HG03025 (cell line): ENCODE results near the gene SEPTIN11.
"Not testable (repeated sequence)": the region's sequence is repeated elsewhere in the genome, so short reads cannot be mapped to it uniquely, and the experiment has no call there.

Source experiments
- ATAC-seq: cut with Tn5 transposase; IDR thresholded peaks from one replicate; pipeline ENCODE4 v1.9.1; 2021; ENCODE audit warnings: mild to moderate bottlenecking, moderate library complexity; ENCODE audit not compliant: unreplicated experiment, low FRiP score

SEPTIN11 gene

DNA sequence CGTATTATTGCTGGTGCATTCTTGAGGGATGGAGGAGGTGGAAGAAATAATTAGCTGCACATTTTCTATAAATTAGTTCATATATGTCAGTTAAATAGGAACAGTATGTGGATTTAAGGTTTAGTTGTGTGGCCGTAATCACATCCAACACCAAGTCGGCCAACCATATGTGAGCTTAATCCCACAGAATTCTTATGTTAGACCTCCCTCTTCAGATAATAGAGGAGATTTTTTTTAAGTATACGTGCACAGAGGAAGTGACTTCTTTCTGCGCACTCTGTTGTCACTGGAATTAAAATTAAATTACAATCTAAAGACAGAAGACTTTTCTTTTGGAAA is 2.1 kb downstream of the SEPTIN11 start:
- no peak for ATAC-seq

- ATAC-seq = no peak
These were observed 2.5 kb downstream of the SEPTIN11 start for GRCh38 chr4:76952071-76952470.

- no peak for ATAC-seq
These were observed 3.4 kb downstream of the SEPTIN11 start for GRCh38 chr4:76952656-76953582.

DNA sequence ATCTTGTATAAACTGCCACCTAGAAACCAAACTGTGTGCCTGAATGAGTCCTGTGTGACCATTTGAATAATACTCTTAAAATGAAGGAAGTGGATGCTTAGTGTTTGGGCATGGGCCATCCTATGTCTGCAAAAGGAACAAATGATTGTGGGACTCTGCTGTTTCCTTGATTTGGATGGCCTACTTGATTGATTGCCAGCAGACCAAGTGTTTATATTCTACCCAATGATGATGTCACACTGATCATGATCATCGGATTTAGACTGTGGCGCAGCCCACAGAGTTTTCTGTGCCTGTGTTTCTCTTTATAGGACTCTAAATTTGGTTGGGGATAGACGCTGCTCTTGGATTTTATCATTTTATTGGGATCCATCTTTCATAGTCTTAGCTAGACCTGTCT is 4.4 kb downstream of the SEPTIN11 start:
- ATAC-seq = no peak

- ATAC-seq = no peak
These were observed 4.9 kb downstream of the SEPTIN11 start for GRCh38 chr4:76954489-76954888.

DNA sequence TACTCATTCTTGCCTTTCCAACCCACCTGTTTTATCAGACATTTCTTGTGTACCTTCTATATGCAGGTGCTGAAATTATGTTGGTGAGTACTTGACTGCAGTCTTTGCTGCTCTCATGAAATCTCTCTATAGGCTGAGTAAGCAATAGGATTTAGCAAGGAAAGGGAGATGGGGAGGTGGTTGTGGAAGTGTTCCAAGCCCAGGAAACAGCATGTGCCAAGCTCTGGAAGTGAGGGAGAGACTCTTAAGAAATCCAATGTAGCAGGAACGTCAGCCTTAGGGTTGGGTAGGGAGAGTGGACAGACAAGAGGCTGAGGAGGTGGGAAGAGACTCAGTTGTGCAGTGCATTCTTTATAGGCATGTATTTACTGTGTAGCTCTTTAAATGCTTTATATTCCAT is 5.6 kb downstream of the SEPTIN11 start:
- no peak for ATAC-seq

- no peak for ATAC-seq
These were observed 7.6 kb downstream of the SEPTIN11 start for GRCh38 chr4:76957004-76957738.

DNA sequence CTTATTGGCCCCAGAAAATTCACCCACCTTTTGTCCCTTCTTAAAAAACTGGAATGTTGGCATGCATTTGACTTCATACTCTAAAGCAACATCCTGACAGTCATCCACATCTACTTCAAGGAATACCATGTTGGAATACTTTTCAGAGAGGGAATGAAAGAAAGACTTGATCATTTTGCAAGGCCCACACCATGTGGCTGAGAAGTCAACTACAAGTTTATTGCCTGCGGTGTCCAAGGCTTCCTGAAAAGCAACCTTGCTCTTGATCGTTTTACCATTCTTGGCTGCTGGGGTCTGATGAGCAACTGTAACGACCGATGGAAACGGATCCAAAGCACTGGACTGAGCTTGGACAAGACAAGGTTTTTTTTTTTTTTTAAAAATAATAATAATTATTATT is 9.3 kb downstream of the SEPTIN11 start:
- ATAC-seq = no peak

DNA sequence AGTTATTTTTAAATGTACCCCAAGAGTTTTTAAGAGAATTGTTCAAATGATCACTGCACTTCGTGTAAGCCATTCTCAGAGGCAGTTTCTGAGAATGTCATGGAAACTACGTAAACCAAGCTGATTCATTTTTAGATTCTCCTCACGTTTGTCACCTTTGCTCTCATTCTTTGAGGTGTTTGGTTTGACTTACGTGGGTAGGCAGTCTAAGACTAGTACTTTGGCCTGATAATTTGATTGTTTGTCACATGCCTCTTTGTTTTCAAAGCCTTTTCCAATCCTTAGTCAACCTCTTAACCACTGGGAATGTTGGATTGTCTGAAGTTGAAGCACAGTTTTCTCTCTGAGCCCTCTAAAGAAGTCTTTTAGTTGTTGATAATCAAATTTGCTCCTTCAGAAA is 10.5 kb downstream of the SEPTIN11 start:
- no peak for ATAC-seq

- no peak for ATAC-seq
These were observed 13.0 kb downstream of the SEPTIN11 start for GRCh38 chr4:76962406-76963130.

GRCh38 chr4:76963131-76963750 is 13.7 kb downstream of the SEPTIN11 start:
- no peak for ATAC-seq

GRCh38 chr4:76963927-76964326 is 14.4 kb downstream of the SEPTIN11 start:
- not testable (repeated sequence) for ATAC-seq

GRCh38 chr4:76964769-76965168 is 15.2 kb downstream of the SEPTIN11 start:
- no peak for ATAC-seq

DNA sequence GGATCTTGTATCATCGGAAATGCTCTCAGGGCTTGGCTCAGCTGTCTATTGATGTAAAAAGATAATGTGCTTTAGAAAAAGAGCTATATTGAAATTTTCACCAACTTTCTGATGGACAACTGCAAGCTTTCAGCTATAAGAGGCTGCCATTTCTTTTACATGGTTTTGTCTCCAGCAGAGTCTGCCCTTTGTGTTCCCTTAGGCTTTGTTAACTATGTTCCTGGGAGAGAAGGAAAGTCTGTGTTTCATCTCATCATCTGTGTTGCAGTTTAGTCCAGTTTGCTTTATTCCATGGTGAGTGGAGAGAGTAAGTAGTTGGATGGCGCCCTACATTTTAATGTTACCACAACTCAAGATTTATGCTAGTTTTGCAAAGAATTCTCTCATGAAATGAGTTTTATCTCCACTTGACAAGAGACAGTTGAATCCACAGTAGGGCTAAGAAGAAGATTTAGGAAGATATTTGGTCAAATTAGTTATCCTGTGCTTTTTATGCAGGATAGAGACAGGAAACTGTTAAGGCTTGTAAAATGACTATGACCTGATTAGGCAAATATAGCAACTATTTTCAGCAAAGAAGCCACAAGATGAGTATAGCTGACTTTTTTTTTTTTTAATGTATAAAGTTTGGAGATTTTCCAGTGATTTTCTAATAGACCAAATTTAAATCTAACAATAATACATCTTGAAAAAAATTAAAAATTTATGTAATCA is 16.5 kb downstream of the SEPTIN11 start:
- no peak for ATAC-seq

DNA sequence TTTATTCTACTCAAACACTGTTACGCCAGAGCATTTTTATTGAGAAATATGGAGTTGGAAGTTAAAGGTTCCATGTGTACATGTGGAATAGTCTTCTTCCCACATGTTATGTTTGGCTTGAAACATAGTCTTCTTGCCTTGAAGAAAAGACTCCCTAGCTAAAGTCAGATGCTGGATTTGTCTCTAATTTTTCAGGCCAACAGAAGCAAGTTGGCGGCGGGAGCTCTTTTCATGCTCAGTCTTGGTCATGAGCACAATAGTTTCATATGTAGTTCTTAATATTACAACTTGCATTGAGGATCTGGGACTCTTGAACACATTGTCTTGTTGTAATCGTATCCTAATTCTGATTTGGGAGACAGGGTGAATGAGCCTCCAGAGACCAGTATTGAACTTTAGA is 19.4 kb downstream of the SEPTIN11 start:
- ATAC-seq = no peak

DNA sequence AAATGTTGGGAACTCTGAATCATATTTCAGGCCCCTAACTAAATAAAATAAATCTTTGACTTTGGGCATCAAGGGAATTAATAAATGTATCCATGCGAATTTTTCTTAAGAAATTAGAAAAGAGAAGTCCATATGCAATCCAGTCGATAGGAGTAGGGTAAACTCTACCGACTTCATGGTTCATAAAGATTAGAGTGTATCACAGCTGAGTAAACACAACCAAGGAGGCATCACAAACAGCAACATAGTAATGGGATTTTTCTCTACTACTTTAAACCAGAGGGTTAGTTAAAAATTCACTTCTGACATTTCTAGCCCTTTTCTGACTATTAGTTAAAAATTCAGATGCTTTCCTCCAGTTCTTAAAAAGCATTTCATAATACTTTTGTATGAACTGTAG is 19.9 kb downstream of the SEPTIN11 start:
- ATAC-seq = no peak

DNA sequence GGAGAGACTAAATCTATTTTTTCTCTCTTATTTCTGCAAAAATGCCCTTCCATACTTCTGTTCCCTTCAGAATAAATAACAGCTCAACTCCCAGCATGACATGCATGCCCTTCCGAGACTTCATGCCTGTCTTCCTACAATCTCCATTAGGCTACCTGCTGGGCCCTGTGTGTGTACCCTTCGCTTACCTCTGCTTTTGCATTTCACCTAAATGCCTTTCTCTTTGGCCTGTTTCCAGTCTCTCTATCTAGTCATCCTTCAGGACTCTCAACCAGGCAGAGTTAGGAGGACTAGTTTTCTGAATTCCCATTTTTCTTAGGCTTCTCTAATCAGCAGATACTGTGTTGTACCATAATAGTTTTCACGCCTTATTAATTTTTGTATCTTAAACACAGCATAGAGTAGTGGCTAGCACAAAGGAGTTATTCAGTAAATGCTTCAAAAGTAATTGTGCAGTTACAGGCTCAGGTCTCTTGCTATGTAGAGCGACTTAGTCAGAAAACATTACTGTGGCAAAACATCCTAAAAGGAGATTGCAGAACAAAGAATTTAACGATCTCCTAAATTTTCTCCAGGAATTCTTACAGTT is 20.5 kb downstream of the SEPTIN11 start:
- no peak for ATAC-seq

- no peak for ATAC-seq
These were observed 22.8 kb downstream of the SEPTIN11 start for GRCh38 chr4:76972306-76972705.

DNA sequence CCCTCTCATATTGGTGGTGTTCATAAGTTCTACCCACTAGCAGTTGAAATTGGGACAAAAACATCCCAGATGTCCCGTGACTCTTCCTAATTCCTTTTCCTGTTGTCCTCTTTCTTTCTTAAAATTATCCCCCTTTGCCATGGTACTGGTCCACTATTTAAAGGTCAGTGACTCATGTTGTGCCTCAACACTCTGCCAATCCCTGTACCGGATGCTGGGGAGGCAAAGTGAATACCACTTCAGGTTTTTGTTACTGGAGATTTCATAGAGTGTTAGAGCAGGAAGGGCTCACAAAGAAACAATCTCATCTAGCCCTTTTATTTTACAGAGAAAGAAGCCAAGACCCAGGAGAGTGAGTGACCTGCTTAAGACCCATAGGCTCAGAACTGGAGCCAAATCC is 24.6 kb downstream of the SEPTIN11 start:
- ATAC-seq = no peak

GRCh38 chr4:76977113-76977512 is 27.6 kb downstream of the SEPTIN11 start:
- ATAC-seq = no peak
